ENCODE data around the gene FAM13A. TPM values are rescaled to one million over a fixed set of nuclear protein-coding genes. Genes with fewer than 3 reads are reported as not detected.

FAM13A gene
- total RNA-seq, 1 donor from 2014 or later, result 16.9 TPM

DNA sequence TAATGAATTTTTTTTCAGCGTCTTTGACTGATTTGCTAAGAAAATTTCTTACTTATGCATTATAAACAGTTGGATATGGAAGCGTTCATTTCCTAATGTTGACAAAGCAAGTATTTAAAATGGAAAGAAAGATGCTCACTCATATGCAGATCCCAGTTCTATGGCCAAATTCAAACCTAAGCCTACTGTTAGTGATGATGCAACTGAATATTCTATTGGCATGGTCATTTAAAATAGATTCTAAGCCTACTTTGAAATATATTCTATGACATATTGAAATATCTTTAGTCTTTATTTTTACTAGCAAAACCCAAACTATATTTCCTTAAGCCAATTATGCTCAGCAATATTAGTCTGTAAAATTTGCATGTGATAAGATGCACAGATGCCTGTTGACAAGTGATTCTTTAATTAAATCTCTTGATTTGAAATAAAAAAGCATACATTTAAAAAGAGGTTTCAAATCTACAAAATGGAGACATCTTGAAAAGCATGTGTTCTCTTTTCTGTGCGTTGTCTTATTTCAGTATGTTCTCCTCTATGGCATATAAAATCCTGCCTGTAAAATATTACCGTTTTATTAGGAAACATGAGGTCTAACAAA lies 262.8 kb downstream of the FAM13A start:
- H3K4me1 ChIP-seq, result peaks cover 22% of the 10 kb centered on the region
- peaks cover 9% of the 10 kb centered on the region for H3K9me3 ChIP-seq (replicated peaks)
- intact Hi-C loops (cut with micrococcal nuclease), result no loop called here
- no peak overlapping the region for H3K27ac ChIP-seq (replicated peaks)
- TF ChIP-seq CTCF (IDR thresholded peaks at IDR 0.05; ENCODE audit: borderline replicate concordance), result no peak
- no peaks in the 10 kb centered on the region for H3K27me3 ChIP-seq (ENCODE audit: low read depth)
- H3K36me3 ChIP-seq, result peaks cover 21% of the 10 kb centered on the region
- H3K4me3 ChIP-seq, result no peak overlapping the region
- DNase-seq, result no peak

GRCh38 chr4:88793475-88793874 lies 263.5 kb downstream of the FAM13A start:
- H3K9me3 ChIP-seq (replicated peaks), result peaks cover 9% of the 10 kb centered on the region
- H3K36me3 ChIP-seq, result peaks cover 24% of the 10 kb centered on the region
- intact Hi-C loops (cut with micrococcal nuclease), result no loop called here
- H3K27ac ChIP-seq (replicated peaks), result no peak overlapping the region
- H3K27me3 ChIP-seq (ENCODE audit: low read depth), result no peaks in the 10 kb centered on the region
- no peak for DNase-seq
- peaks cover 19% of the 10 kb centered on the region for H3K4me1 ChIP-seq
- H3K4me3 ChIP-seq, result no peak overlapping the region
- TF ChIP-seq CTCF (IDR thresholded peaks at IDR 0.05; ENCODE audit: borderline replicate concordance), result no peak

DNA sequence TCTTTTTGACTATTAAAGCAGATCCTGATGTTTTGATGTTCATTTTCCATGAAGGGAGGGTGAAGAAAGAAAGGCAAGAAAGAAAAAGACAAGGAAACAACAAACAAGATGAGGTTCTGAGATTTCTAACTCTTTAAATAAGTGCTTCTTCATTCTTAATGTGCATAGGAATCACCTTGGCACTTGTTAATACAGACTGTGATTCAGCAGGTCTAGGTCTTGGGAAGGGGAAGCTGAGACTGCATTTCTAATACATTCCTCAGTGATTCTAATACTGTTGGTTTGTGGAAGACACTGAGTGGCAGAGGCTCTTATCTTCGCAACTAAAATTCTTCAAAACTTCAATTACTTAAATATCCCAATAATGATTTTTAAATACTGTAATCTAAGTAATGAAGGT lies 264.2 kb downstream of the FAM13A start:
- no peak overlapping the region for H3K4me3 ChIP-seq
- H3K27ac ChIP-seq (replicated peaks), result no peak overlapping the region
- peaks cover 27% of the 10 kb centered on the region for H3K36me3 ChIP-seq
- no peaks in the 10 kb centered on the region for H3K27me3 ChIP-seq (ENCODE audit: low read depth)
- DNase-seq, result no peak
- peaks cover 9% of the 10 kb centered on the region for H3K9me3 ChIP-seq (replicated peaks)
- H3K4me1 ChIP-seq, result peaks cover 16% of the 10 kb centered on the region
- TF ChIP-seq CTCF (IDR thresholded peaks at IDR 0.05; ENCODE audit: borderline replicate concordance), result no peak
- intact Hi-C loops (cut with micrococcal nuclease), result no loop called here

GRCh38 chr4:88792268-88792781 lies 264.7 kb downstream of the FAM13A start:
- Histone ChIP-seq H3K36me3 (peaks cover 32% of the 10 kb centered on the region), H3K27ac (replicated peaks) (no peak overlapping the region), H3K9me3 (replicated peaks) (peaks cover 8% of the 10 kb centered on the region), H3K27me3 (ENCODE audit: low read depth) (no peaks in the 10 kb centered on the region), H3K4me1 (peaks cover 16% of the 10 kb centered on the region), H3K4me3 (no peak overlapping the region)
- DNase-seq, result no peak
- no peak for TF ChIP-seq CTCF (IDR thresholded peaks at IDR 0.05; ENCODE audit: borderline replicate concordance)
- intact Hi-C loops (cut with micrococcal nuclease), result no loop called here

DNA sequence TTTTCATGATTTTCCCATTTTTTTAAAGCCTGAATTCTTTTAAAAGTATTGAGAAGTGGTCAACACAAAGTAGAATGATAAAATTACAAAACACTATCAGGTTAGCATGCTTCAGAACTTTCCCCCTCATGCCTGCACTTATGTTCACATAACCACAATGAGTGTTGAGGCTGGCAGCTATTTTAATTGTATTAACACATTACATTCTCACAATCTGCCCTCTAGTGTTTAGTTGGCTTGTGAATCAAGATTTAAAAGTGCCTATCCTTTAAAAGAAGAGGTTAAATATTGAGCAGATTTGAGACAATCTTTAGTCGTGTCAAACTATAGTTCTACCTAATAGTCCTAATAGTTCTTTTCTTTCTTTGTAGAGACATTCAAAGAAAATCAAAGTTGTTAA lies 265.7 kb downstream of the FAM13A start:
- TF ChIP-seq CTCF (IDR thresholded peaks at IDR 0.05; ENCODE audit: borderline replicate concordance), result peak; percentile 39
- Histone ChIP-seq H3K27me3 (ENCODE audit: low read depth) (no peaks in the 10 kb centered on the region), H3K4me3 (no peak overlapping the region), H3K4me1 (peaks cover 16% of the 10 kb centered on the region), H3K27ac (replicated peaks) (no peak overlapping the region), H3K36me3 (peaks cover 33% of the 10 kb centered on the region), H3K9me3 (replicated peaks) (no peaks in the 10 kb centered on the region)
- no peak for DNase-seq
- intact Hi-C loops (cut with micrococcal nuclease), result no loop called here
